Mesendoderm (in vitro differentiated cells): ENCODE data around the gene CMTM5.

Source experiments
- DNase-seq: peaks from one replicate; pipeline ENCODE4 v3.0.0; 2013
- H2AK5ac ChIP-seq: 2 replicates; pipeline ENCODE4 v1.6.1; 2013; ENCODE audit warnings: low read length, inconsistent platforms
- H2BK120ac ChIP-seq: 2 replicates; pipeline ENCODE4 v1.6.1; 2013; ENCODE audit warnings: low read depth, mild to moderate bottlenecking, low read length, moderate library complexity, mixed read lengths
- H2BK15ac ChIP-seq: replicated peaks from 2 replicates; pipeline ENCODE4 v1.6.1; 2013; ENCODE audit warnings: low read depth, mild to moderate bottlenecking, moderate library complexity
- H2BK5ac ChIP-seq: 2 replicates; pipeline ENCODE4 v1.6.1; 2013; ENCODE audit warnings: low read length, inconsistent platforms
- H3K18ac ChIP-seq: 2 replicates; pipeline ENCODE4 v1.6.1; 2013; ENCODE audit warnings: mild to moderate bottlenecking, low read length, mixed read lengths
- H3K23ac ChIP-seq: one replicate; pipeline ENCODE4 v1.6.1; 2013; ENCODE audit warnings: low read length
- H3K27ac ChIP-seq: 2 replicates; pipeline ENCODE4 v1.5.1; 2013; ENCODE audit warnings: low read depth, mild to moderate bottlenecking, inconsistent platforms, low read length, moderate library complexity
- H3K27me3 ChIP-seq: 2 replicates; pipeline ENCODE4 v1.6.1; 2013; ENCODE audit warnings: low read length, control low read depth, mild to moderate bottlenecking, inconsistent platforms; ENCODE audit not compliant: insufficient read depth, poor library complexity
- H3K36me3 ChIP-seq: 2 replicates; pipeline ENCODE4 v1.6.1; 2013; ENCODE audit warnings: low read length, inconsistent platforms; ENCODE audit not compliant: control insufficient read depth, insufficient read depth
- H3K4ac ChIP-seq: one replicate; pipeline ENCODE4 v1.6.1; 2013; ENCODE audit warnings: low read depth, mild to moderate bottlenecking, low read length, moderate library complexity
- H3K4me1 ChIP-seq: 2 replicates; pipeline ENCODE4 v1.6.1; 2013; ENCODE audit warnings: low read depth, low read length, inconsistent platforms; ENCODE audit not compliant: control insufficient read depth
- H3K4me2 ChIP-seq: 2 replicates; pipeline ENCODE4 v1.6.1; 2013; ENCODE audit warnings: low read length
- H3K4me3 ChIP-seq: 2 replicates; pipeline ENCODE4 v1.5.1; 2013; ENCODE audit warnings: mild to moderate bottlenecking, low read length
- H3K56ac ChIP-seq: one replicate; pipeline ENCODE4 v1.6.1; 2013; ENCODE audit warnings: low read length
- H3K79me1 ChIP-seq: 2 replicates; pipeline ENCODE4 v1.6.1; 2013; ENCODE audit warnings: low read length, inconsistent platforms
- H3K79me2 ChIP-seq: 2 replicates; pipeline ENCODE4 v1.6.1; 2013; ENCODE audit warnings: mild to moderate bottlenecking, low read length; ENCODE audit not compliant: control insufficient read depth, insufficient read depth
- H3K9ac ChIP-seq: 2 replicates; pipeline ENCODE4 v1.6.1; 2013; ENCODE audit warnings: low read length, inconsistent platforms
- H4K5ac ChIP-seq: one replicate; pipeline ENCODE4 v1.6.1; 2013; ENCODE audit warnings: low read length
- H4K8ac ChIP-seq: one replicate; pipeline ENCODE4 v1.6.1; 2013; ENCODE audit warnings: low read depth, mild to moderate bottlenecking, control low read depth, low read length, moderate library complexity
- WGBS: extraction: QIAGEN DNeasy Blood & Tissue Kit; methylation state at CpG from one replicate; pipeline ENCODE4 v1.1.7; 2013; ENCODE audit warnings: low lambda C conversion rate, missing lambda C conversion rate; ENCODE audit not compliant: insufficient coverage; ENCODE audit errors: extremely low coverage; 5-methylcytosine and 5-hydroxymethylcytosine counted together

Gene CMTM5

DNA sequence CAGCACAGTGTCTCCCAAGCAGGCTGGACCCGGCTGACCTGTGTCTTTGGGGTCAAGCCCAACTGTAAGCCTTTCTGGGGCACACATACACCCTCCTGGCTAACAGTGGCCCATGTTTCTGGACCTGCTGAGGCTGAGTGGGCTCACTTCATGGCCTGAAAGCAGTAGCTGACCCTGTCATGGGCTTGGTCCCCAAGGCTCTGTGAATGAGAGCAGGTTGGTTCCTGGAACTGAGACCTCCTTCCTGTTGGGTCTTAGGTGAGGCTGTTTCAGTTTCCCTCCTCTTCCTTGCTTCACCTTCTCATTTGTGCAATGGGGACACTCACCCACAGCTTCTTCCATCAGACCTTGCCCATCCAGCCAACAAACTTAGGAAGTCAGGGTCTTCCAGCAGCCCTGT lies 5.0 kb upstream of the CMTM5 start:
- Histone ChIP-seq H3K4me3 (no peak overlapping the region), H3K4me1 (peaks cover 4% of the 10 kb centered on the region), H2BK120ac (no peak overlapping the region), H3K23ac (no peak overlapping the region), H2BK5ac (no peak overlapping the region), H3K79me1 (no peaks in the 10 kb centered on the region), H4K5ac (no peak overlapping the region), H4K8ac (no peak overlapping the region), H3K27me3 (no peaks in the 10 kb centered on the region), H3K4me2 (no peak overlapping the region), H3K36me3 (no peaks in the 10 kb centered on the region), H3K56ac (no peak overlapping the region), H3K4ac (no peak overlapping the region), H2AK5ac (no peak overlapping the region), H2BK15ac (no peak overlapping the region), H3K18ac (no peak overlapping the region), H3K27ac (no peak overlapping the region), H3K79me2 (no peaks in the 10 kb centered on the region), H3K9ac (no peak overlapping the region)
- WGBS = no CpG with 5 or more reads among the region's 1 CpG
- DNase-seq = no peak

GRCh38 chr14:23372509-23372908 lies 4.3 kb upstream of the CMTM5 start, which contains the start of gene IL25:
TSS of gene IL25 (plus strand) at chr14:23372809.
- Histone ChIP-seq H2AK5ac (no peak within 1 kb of the TSS), H2BK15ac (no peak within 1 kb of the TSS), H3K79me2 (no peaks in the 10 kb centered on the region), H3K23ac (no peak within 1 kb of the TSS), H4K8ac (no peak within 1 kb of the TSS), H3K79me1 (no peaks in the 10 kb centered on the region), H3K4me2 (no peak within 1 kb of the TSS), H3K56ac (no peak within 1 kb of the TSS), H3K18ac (no peak within 1 kb of the TSS), H3K27me3 (no peaks in the 10 kb centered on the region), H4K5ac (no peak within 1 kb of the TSS), H3K4ac (no peak within 1 kb of the TSS), H3K4me3 (no peak within 1 kb of the TSS), H2BK5ac (no peak within 1 kb of the TSS), H3K36me3 (no peaks in the 10 kb centered on the region), H3K4me1 (peaks cover 3% of the 10 kb centered on the region), H2BK120ac (no peak within 1 kb of the TSS), H3K9ac (no peak within 1 kb of the TSS), H3K27ac (no peak within 1 kb of the TSS)
- DNase-seq = no peak
- no CpG with 5 or more reads among the region's 2 CpGs for WGBS

DNA sequence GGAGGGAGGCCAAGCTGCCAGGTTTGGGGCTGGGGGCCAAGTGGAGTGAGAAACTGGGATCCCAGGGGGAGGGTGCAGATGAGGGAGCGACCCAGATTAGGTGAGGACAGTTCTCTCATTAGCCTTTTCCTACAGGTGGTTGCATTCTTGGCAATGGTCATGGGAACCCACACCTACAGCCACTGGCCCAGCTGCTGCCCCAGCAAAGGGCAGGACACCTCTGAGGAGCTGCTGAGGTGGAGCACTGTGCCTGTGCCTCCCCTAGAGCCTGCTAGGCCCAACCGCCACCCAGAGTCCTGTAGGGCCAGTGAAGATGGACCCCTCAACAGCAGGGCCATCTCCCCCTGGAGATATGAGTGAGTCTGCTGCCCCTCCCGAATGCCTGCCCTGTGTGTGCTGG lies 3.8 kb upstream of the CMTM5 start:
- no peak overlapping the region for H4K5ac ChIP-seq
- no peaks in the 10 kb centered on the region for H3K27me3 ChIP-seq
- H3K23ac ChIP-seq = no peak overlapping the region
- no peak overlapping the region for H3K56ac ChIP-seq
- no CpG with 5 or more reads among the region's 3 CpGs for WGBS
- H2BK120ac ChIP-seq = no peak overlapping the region
- peaks cover 3% of the 10 kb centered on the region for H3K4me1 ChIP-seq
- no peak overlapping the region for H3K4ac ChIP-seq
- H2BK15ac ChIP-seq = no peak overlapping the region
- no peak overlapping the region for H3K4me2 ChIP-seq
- no peak overlapping the region for H3K27ac ChIP-seq
- no peak overlapping the region for H2AK5ac ChIP-seq
- H3K18ac ChIP-seq = no peak overlapping the region
- H3K4me3 ChIP-seq = no peak overlapping the region
- H4K8ac ChIP-seq = no peak overlapping the region
- H3K36me3 ChIP-seq = no peaks in the 10 kb centered on the region
- H3K9ac ChIP-seq = no peak overlapping the region
- no peaks in the 10 kb centered on the region for H3K79me1 ChIP-seq
- no peak for DNase-seq
- no peaks in the 10 kb centered on the region for H3K79me2 ChIP-seq
- H2BK5ac ChIP-seq = no peak overlapping the region

GRCh38 chr14:23375527-23376251 lies 1.2 kb upstream of the CMTM5 start:
- Histone ChIP-seq H3K18ac (no peak overlapping the region), H3K79me1 (no peaks in the 10 kb centered on the region), H3K4me2 (no peak overlapping the region), H4K5ac (no peak overlapping the region), H3K27ac (no peak overlapping the region), H3K4me1 (peaks cover 3% of the 10 kb centered on the region), H3K9ac (no peak overlapping the region), H2BK15ac (no peak overlapping the region), H2AK5ac (no peak overlapping the region), H3K23ac (no peak overlapping the region), H3K27me3 (no peaks in the 10 kb centered on the region), H4K8ac (no peak overlapping the region), H2BK5ac (no peak overlapping the region), H3K4me3 (no peak overlapping the region), H2BK120ac (no peak overlapping the region), H3K56ac (no peak overlapping the region), H3K79me2 (no peaks in the 10 kb centered on the region), H3K4ac (no peak overlapping the region), H3K36me3 (no peaks in the 10 kb centered on the region)
- no peak for DNase-seq
- WGBS = no CpG with 5 or more reads among the region's 21 CpGs

DNA sequence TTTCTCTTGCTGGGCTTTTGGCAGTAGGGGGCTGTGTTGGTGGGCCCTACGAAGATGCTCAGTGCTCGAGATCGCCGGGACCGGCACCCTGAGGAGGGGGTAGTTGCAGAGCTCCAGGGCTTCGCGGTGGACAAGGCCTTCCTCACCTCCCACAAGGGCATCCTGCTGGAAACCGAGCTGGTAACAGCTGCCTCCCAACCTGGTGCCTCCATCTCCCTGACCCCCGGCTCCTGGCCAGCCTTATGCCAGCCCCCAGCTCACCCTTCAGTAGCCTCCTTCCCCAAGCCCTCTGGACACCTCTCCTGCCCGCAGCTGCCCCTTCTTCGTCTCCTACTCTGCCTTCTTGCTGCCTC lies 328 bp downstream of the CMTM5 start:
- Histone ChIP-seq H3K79me1 (no peaks in the 10 kb centered on the region), H3K56ac (no peak overlapping the region), H3K79me2 (no peaks in the 10 kb centered on the region), H3K18ac (no peak overlapping the region), H2AK5ac (no peak overlapping the region), H3K36me3 (no peaks in the 10 kb centered on the region), H4K5ac (no peak overlapping the region), H3K27me3 (no peaks in the 10 kb centered on the region), H3K23ac (no peak overlapping the region), H2BK120ac (no peak overlapping the region), H3K4ac (no peak overlapping the region), H3K9ac (no peak overlapping the region), H3K4me2 (no peak overlapping the region), H3K4me1 (peaks cover 3% of the 10 kb centered on the region), H3K27ac (no peak overlapping the region), H3K4me3 (no peak overlapping the region), H2BK5ac (no peak overlapping the region), H2BK15ac (no peak overlapping the region), H4K8ac (no peak overlapping the region)
- WGBS = no CpG with 5 or more reads among the region's 11 CpGs
- no peak for DNase-seq
